NCI-H146 treated with DMSO at 0.1 percent for 48 hours (cell line): ENCODE measurements around the gene VWF.

Experiments used
- DNase-seq: peaks from one replicate; lab custom pipeline; 2025; ENCODE audit not compliant: unreplicated experiment; lab: John Stamatoyannopoulos, UW

The VWF gene

GRCh38 chr12:5965950-5966383 is 158.5 kb downstream of the VWF start:
- DNase-seq: peak; percentile 39

- no peak for DNase-seq
These were observed 159.3 kb downstream of the VWF start for GRCh38 chr12:5964913-5965900.

GRCh38 chr12:5963515-5963914 is 161.0 kb downstream of the VWF start:
- DNase-seq: no peak

- no peak for DNase-seq
These were observed 163.7 kb downstream of the VWF start for GRCh38 chr12:5960783-5961182.

- DNase-seq: no peak
These were observed 167.5 kb downstream of the VWF start for GRCh38 chr12:5956987-5957386.

GRCh38 chr12:5954661-5955060 is 169.8 kb downstream of the VWF start:
- DNase-seq: no peak

DNA sequence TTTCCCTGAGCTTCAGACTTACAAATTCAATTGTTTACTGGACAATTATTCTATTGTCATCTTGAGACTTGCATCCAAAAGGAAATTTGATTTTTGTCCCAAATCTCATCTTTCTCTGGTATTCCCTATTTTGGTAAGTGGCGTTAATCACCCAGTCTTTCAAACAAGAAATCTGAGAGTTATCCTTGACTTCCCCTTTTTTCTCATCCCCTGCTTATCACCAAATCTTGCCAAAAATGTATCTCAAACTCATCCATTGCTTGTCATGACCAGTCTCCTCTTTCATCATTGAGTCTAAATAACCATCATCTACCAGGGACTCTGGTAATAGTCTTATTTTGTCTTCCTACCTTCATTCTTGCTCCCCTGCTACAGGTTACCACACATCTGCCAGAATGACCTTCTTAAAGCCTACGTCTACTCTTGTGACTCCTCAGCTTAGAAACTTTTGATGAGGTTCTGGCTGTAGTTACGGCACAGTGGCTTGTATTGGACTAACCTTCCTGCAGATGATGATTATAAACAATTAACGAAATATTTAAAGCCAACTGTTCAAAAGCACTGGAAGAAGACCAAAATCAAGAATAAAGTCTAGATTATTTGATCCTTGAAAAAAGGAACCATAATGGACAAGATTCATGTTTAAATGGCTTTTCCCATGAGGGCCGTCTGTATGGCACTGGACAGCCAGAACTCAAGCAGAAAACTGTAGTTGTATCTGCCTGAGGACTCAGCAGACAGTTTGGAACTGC is 170.5 kb downstream of the VWF start:
- no peak for DNase-seq

DNA sequence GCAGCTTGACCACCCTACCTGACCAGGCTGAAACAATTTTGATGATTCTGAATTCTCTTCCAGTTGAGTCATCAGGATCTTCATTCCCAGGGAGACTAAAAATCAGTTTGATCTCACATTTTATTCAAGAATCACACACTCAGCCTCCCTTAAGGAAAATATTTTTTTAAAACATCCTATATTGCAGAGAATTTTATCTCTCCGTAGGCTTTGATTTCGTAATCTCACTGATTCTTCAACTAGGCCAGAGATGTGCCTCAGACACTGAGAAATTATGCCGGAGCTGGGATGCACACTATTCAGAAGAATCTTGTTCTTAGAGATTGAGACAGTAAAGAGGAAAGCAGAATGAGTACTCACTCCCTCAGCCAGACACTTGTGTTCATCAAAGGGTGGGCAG is 172.4 kb downstream of the VWF start:
- DNase-seq: no peak

- DNase-seq: no peak
These were observed 175.8 kb downstream of the VWF start for GRCh38 chr12:5948696-5949095.

GRCh38 chr12:5947006-5947405 is 177.5 kb downstream of the VWF start:
- DNase-seq: no peak

DNA sequence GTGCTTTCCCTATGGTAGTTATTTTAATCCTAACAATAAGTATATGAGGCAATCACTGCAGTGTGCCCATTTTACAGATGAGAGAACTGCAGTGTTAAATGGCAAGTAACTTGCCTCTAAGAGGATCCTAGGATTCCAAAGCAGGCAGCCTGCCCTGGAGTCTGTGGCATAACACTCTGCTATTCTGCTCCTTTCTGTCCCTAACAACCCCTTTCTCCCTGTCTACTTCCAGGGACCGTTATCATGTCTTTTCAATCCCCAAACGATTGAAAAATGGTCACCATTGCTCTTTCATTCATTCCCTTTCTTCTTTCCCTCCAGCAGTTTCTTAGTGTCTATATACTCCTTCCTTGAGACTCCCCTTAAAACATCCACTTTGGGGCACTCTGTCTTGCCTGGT is 178.1 kb downstream of the VWF start:
- DNase-seq: no peak

- DNase-seq: peak; percentile 68
These were observed 179.1 kb downstream of the VWF start, which contains the start of gene ANO2 for GRCh38 chr12:5945071-5946008. TSS of gene ANO2 (minus strand) at chr12:5945259. CDS start at chr12:5945217, 42 bp downstream.

GRCh38 chr12:5944688-5945070 is 179.8 kb downstream of the VWF start:
- no peak for DNase-seq

DNA sequence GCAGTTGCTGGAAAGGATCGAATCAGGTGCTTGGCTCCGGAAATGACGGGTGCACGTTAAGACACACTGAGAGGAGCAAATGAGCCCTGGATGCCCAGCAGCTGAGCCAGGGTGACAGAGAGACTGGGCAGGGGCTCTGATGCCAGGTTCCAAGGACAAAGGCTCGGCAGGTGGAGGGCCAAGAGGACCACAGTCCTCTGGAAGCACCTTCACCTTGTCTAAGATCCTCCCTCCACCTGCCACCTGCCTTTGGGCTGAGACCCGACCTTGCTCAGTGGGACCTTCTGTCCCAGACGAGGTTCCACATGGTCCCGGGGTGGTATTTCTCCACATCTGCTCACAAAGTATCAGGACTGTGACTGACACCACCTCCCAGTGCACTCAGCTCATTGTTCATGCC is 180.4 kb downstream of the VWF start:
- no peak for DNase-seq

DNA sequence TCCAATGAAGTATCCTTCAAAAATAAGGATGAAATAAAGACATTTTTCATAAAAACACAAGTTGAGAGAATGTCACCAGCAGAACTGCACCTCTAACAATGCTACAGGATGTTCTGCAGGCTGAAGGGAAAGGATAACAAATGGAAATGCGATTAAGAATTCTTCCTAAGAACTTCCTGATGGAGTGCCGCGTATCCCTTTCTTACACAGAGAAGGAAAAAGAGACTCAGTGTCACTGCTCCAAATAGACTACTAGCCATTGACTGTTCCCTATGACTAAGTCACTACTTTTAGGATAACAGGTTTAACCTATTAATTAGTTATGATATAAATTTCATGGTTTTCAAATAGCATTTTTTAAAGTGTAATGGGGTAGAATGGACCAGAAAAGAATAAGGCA is 182.6 kb downstream of the VWF start:
- DNase-seq: no peak

DNA sequence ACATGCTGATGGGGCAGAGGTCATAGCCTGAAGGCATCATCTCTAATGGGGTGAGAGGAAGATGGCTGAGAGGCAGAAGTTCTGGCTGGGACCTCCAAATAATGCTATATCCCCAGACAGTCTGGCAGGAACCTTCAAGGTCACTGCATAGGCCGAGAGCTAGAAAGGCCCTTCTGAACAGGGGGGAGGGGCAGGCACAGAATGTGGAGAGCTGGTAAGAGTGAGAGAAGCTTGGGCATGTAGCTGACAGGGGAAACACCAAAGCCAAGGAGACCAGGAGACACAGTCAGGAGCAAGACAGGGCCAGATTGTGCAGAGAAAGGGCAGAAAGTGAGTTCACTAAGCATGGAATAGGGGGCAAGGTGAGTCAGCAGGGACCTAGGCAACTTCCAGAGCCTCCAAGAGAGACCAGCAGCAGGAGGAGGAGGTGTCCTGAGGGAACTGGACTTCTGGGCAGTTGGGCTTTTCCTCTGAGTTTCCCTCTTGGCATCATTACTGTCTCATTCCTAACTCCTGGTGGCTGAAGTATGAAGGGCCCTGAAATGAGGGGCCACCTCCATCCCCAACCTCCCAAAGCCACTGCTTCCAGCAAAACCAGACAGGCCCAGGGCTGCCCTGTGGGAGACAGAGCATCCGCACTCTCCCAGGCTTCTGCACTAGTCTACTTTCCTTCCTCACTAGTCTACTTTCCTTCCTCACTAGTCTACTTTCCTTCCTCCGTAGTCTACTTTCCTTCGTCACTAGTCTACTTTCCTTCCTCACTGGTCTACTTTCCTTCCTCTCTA is 196.5 kb downstream of the VWF start:
- DNase-seq: no peak

GRCh38 chr12:5925646-5926045 is 198.8 kb downstream of the VWF start:
- no peak for DNase-seq

DNA sequence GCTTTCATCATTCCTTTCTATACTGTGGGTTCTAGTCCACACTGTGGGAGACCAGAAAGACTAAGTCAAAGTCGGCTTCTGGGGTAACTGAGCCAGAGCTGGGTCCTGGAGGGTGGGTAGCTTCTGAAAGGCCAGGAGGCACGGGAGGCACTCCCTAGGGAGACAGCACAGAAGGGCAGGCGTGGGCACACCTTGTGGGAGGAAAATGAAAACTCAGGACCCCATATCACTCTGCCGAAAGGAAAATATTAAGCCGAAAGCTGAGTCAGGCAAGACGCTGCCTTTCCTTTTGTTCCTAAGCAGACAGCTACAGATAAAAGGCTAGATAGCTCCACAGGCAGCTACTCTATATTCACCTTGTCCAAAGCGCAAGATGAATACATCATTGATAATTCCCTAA is 200.1 kb downstream of the VWF start:
- no peak for DNase-seq

- no peak for DNase-seq
These were observed 200.7 kb downstream of the VWF start for GRCh38 chr12:5923751-5924150.

DNA sequence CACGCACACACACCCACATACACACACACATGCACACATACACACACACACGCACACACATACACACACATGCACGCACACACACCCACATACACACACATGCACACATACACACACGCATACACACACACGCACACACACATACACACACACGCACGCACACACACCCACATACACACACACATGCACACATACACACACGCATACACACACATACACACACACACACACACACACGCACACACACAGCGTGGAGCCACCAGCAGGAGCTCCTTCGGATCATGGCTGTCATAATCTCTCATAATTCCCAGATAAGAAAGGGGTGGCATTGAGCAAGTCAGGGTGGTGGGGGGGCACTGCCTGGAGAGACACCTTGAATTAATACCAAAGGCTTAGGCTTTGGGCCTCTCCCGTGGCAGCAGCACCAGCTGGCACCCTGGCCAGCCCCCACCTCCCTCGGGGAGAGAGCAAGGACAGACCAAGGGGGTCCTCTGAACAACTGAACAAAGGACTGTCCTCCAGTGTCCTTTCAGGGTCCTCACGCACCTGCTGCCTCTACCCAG is 201.3 kb downstream of the VWF start:
- no peak for DNase-seq
